PC-3 (cell line): ENCODE results near the gene SPANXN2. TPM values are rescaled to one million over a fixed set of nuclear protein-coding genes. Genes with fewer than 3 reads are reported as not detected.

Source experiments
- ATAC-seq: fragments of 200-7000 bp; cut with Tn5 transposase; 2 replicates; pipeline ENCODE4 v1.9.1; 2020; ENCODE audit warnings: mild to moderate bottlenecking, moderate library complexity
- BruUV-seq: library from RNA; stranded (reverse); fragments of 400-500 nt; replicated peaks from 2 replicates; lab custom pipeline; 2021; lab: Mats Ljungman, UMichigan
- CTCF ChIA-PET: fragments of 300-600 bp; sonication (Branson Sonifier 250); formaldehyde crosslinking; loops from one replicate; lab custom pipeline; 2022; ENCODE audit warnings: antibody characterized with exemption; lab: Charles Lee
- POLR2A ChIA-PET: fragments of 300-600 bp; sonication (Branson Sonifier 250); formaldehyde crosslinking; loops from one replicate; lab custom pipeline; 2022; ENCODE audit warnings: antibody characterized with exemption; ENCODE audit not compliant: unreplicated experiment; lab: Charles Lee
- DNase-seq: peaks from one replicate; pipeline ENCODE4 v3.0.0-alpha.2; 2015
- H2AFZ ChIP-seq: fragments of 300-600 bp; sonication (generic); 2 replicates; pipeline ENCODE4 v1.6.0; 2016; ENCODE audit warnings: antibody characterized with exemption, low read length
- H3F3A ChIP-seq: fragments of 300-600 bp; sonication (generic); one replicate; pipeline ENCODE4 v1.6.0; 2017; ENCODE audit warnings: antibody characterized with exemption, low read length, control low read depth, mild to moderate bottlenecking; ENCODE audit not compliant: unreplicated experiment
- H3K27ac ChIP-seq: fragments of 300-600 bp; sonication (generic); 2 replicates; pipeline ENCODE4 v1.5.1; 2016; ENCODE audit warnings: mild to moderate bottlenecking, low read length
- H3K27me3 ChIP-seq: fragments of 300-600 bp; sonication (generic); 2 replicates; pipeline ENCODE4 v1.6.1; 2016; ENCODE audit warnings: low read length, mixed read lengths
- H3K36me3 ChIP-seq: fragments of 300-600 bp; sonication (generic); 2 replicates; pipeline ENCODE4 v1.6.1; 2016; ENCODE audit warnings: low read depth, mixed run types, low read length, mixed read lengths
- H3K4me1 ChIP-seq: fragments of 300-600 bp; sonication (generic); 2 replicates; pipeline ENCODE4 v1.5.1; 2016; ENCODE audit warnings: low read length; ENCODE audit not compliant: insufficient read depth
- H3K4me2 ChIP-seq: fragments of 300-600 bp; sonication (generic); 2 replicates; pipeline ENCODE4 v1.6.0; 2016; ENCODE audit warnings: low read length
- H3K4me3 ChIP-seq: fragments of 300-600 bp; sonication (generic); 2 replicates; pipeline ENCODE4 v1.5.1; 2016; ENCODE audit warnings: mild to moderate bottlenecking, low read length, mixed read lengths
- H3K79me2 ChIP-seq: fragments of 300-600 bp; sonication (generic); 2 replicates; pipeline ENCODE4 v1.6.1; 2017; ENCODE audit warnings: low read length, mixed read lengths
- H3K9ac ChIP-seq: fragments of 300-600 bp; sonication (generic); 2 replicates; pipeline ENCODE4 v1.6.0; 2016; ENCODE audit warnings: mild to moderate bottlenecking, low read length
- H3K9me2 ChIP-seq: fragments of 300-600 bp; sonication (generic); replicated peaks from 2 replicates; pipeline ENCODE4 v1.6.1; 2016; ENCODE audit warnings: mixed run types, low read length, mixed read lengths
- H3K9me3 ChIP-seq: fragments of 300-600 bp; sonication (generic); 2 replicates; pipeline ENCODE4 v1.6.1; 2016; ENCODE audit warnings: low read length, mixed read lengths
- H4K20me1 ChIP-seq: fragments of 300-600 bp; sonication (generic); 2 replicates; pipeline ENCODE4 v1.6.1; 2016; ENCODE audit warnings: low read length, mixed read lengths
- CTCF ChIP-seq: fragments of 300-600 bp; sonication (generic); conservative IDR thresholded peaks from 2 replicates; pipeline ENCODE4 v1.5.1; 2017; ENCODE audit warnings: antibody characterized with exemption, low read depth, mild to moderate bottlenecking, low read length
- EZH2 ChIP-seq: fragments of 300-600 bp; sonication (generic); IDR thresholded peaks from one replicate; pipeline ENCODE4 v1.6.1; 2017; ENCODE audit warnings: antibody characterized with exemption, mild to moderate bottlenecking, low read length; ENCODE audit not compliant: unreplicated experiment
- EZH2phosphoT487 ChIP-seq: fragments of 300-600 bp; sonication (generic); IDR thresholded peaks from 2 replicates; pipeline ENCODE4 v1.6.1; 2018; ENCODE audit warnings: mild to moderate bottlenecking, antibody characterized with exemption, low read length, borderline replicate concordance
- intact Hi-C: fragments of 100-400 bp; cut with micrococcal nuclease; formaldehyde crosslinking; loops from 2 replicates; pipeline ENCODE4 v1.9.0; 2023
- total RNA-seq: library from RNA; depleted of rRNA; stranded (reverse); fragments of >200 nt; gene quantifications from 2 replicates; pipeline ENCODE4 v1.2.3, GENCODE V29; 2014

Gene SPANXN2
- total RNA-seq, 1 experiment from 2014 or later: not detected

GRCh38 chrX:143669395-143669794, 51.2 kb downstream of the SPANXN2 start:
- H3K4me1 ChIP-seq: no peaks in the 10 kb centered on the region
- BruUV-seq: no TSS peak
- peak; percentile 53 for DNase-seq
- H3K9me2 ChIP-seq: no peaks in the 10 kb centered on the region
- no peak overlapping the region for H3K9ac ChIP-seq
- no peaks in the 10 kb centered on the region for H3K36me3 ChIP-seq
- POLR2A ChIA-PET: no interaction called here
- no peaks in the 10 kb centered on the region for H3K27me3 ChIP-seq
- H3K4me3 ChIP-seq: no peak overlapping the region
- no peak; the same call in 1 of the 2 replicates for ATAC-seq
- TF ChIP-seq EZH2phosphoT487 (no peak), CTCF (peak; percentile 62)
- peak overlapping the region; percentile 59; the same call in 1 of the 2 replicates for H2AFZ ChIP-seq
- H3K9me3 ChIP-seq: no peaks in the 10 kb centered on the region
- intact Hi-C loops: loop anchor here (2.0 to 10.0 kb wide), 3 partner anchors 235 to 1523 kb away; no protein-coding TSS in a partner anchor
- peak overlapping the region; percentile 60; the same call in 1 of the 2 replicates for H3K4me2 ChIP-seq
- no peak overlapping the region for H3K27ac ChIP-seq
- CTCF ChIA-PET: interaction anchor here (0.5 to 0.8 kb wide), 3 partner anchors 388 to 1521 kb away, joined by 3 to 4 read pairs (median 3); no protein-coding TSS in a partner anchor
- H4K20me1 ChIP-seq: no peaks in the 10 kb centered on the region
- no peaks in the 10 kb centered on the region for H3K79me2 ChIP-seq
- H3F3A ChIP-seq: no peaks in the 10 kb centered on the region

- H3K36me3 ChIP-seq: no peaks in the 10 kb centered on the region
- POLR2A ChIA-PET: no interaction called here
- no peak overlapping the region for H3K9ac ChIP-seq
- peak overlapping the region; percentile 31; the same call in 1 of the 2 replicates for H3K4me2 ChIP-seq
- no peaks in the 10 kb centered on the region for H3K79me2 ChIP-seq
- intact Hi-C loops: loop anchor here (5.0 to 10.0 kb wide), 2 partner anchors 230 to 733 kb away; no protein-coding TSS in a partner anchor
- no peaks in the 10 kb centered on the region for H3K27me3 ChIP-seq
- peak overlapping the region; percentile 63 for H2AFZ ChIP-seq
- H3K27ac ChIP-seq: no peak overlapping the region
- ATAC-seq: no peak
- H3K4me3 ChIP-seq: no peak overlapping the region
- no peaks in the 10 kb centered on the region for H3K9me3 ChIP-seq
- BruUV-seq: no TSS peak
- H4K20me1 ChIP-seq: no peaks in the 10 kb centered on the region
- peak; percentile 65 for TF ChIP-seq CTCF
- TF ChIP-seq EZH2: no peak
- TF ChIP-seq EZH2phosphoT487: no peak
- no peaks in the 10 kb centered on the region for H3K4me1 ChIP-seq
- H3K9me2 ChIP-seq: no peaks in the 10 kb centered on the region
- H3F3A ChIP-seq: no peaks in the 10 kb centered on the region
- CTCF ChIA-PET: no interaction called here
- DNase-seq: peak; percentile 53
These were observed 56.2 kb downstream of the SPANXN2 start for GRCh38 chrX:143664302-143664701.

GRCh38 chrX:143663755-143664154, 56.8 kb downstream of the SPANXN2 start:
- ChIA-PET POLR2A (no interaction called here), CTCF (no interaction called here)
- Histone ChIP-seq H3K79me2 (no peaks in the 10 kb centered on the region), H3K27ac (no peak overlapping the region), H3K27me3 (no peaks in the 10 kb centered on the region), H3K4me2 (peak overlapping the region; percentile 31; the same call in 1 of the 2 replicates), H3K4me3 (no peak overlapping the region), H3K9ac (no peak overlapping the region), H4K20me1 (no peaks in the 10 kb centered on the region), H3K36me3 (no peaks in the 10 kb centered on the region), H3K9me3 (no peaks in the 10 kb centered on the region), H2AFZ (peak overlapping the region; percentile 63), H3K4me1 (no peaks in the 10 kb centered on the region), H3F3A (no peaks in the 10 kb centered on the region), H3K9me2 (no peaks in the 10 kb centered on the region)
- ATAC-seq (no peak), DNase-seq (no peak)
- no TSS peak for BruUV-seq
- no peak for TF ChIP-seq EZH2
- TF ChIP-seq CTCF: no peak
- TF ChIP-seq EZH2phosphoT487: no peak
- intact Hi-C loops: loop anchor here (5.0 to 10.0 kb wide), 2 partner anchors 229 to 734 kb away; no protein-coding TSS in a partner anchor
